ENCODE results near the gene CABP7.

The CABP7 gene

DNA sequence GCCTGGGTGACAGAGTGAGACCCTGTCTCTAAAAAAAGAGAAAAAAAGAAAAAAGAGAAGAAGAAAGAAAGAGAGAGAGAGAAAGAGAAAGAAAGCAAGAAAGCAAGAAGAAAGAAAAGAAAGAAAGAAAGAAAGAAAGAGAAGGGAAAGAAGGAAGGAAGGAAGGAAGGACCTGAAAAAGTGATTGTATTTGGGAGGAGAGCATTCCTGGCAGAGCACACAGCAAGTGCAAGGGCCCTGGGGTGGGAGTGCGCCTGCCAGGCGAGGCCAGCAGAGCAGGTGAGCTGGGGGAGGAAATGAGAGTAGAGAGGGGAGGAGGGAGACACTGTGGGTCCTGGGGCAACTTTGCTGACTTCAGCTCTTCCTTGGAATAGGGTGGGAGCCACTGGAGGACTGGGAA is 7.7 kb upstream of the CABP7 start:
- Histone ChIP-seq H3K4me3 (ENCODE audit: low read depth, low read length) (no peak overlapping the region), H3K9me3 (ENCODE audit: control insufficient read depth, insufficient read depth, low read depth, low read length) (no peaks in the 10 kb centered on the region), H3K27me3 (ENCODE audit: control insufficient read depth, insufficient read depth, low read length) (peaks cover 28% of the 10 kb centered on the region), H3K9ac (ENCODE audit: low read length) (no peak overlapping the region), H3K36me3 (ENCODE audit: control insufficient read depth, insufficient read depth, low read length) (no peaks in the 10 kb centered on the region), H3K27ac (ENCODE audit: low read depth, low read length) (no peak overlapping the region), H3K4me1 (ENCODE audit: control insufficient read depth, insufficient read depth, low read length) (no peaks in the 10 kb centered on the region; the same call in 1 of the 2 replicates)

DNA sequence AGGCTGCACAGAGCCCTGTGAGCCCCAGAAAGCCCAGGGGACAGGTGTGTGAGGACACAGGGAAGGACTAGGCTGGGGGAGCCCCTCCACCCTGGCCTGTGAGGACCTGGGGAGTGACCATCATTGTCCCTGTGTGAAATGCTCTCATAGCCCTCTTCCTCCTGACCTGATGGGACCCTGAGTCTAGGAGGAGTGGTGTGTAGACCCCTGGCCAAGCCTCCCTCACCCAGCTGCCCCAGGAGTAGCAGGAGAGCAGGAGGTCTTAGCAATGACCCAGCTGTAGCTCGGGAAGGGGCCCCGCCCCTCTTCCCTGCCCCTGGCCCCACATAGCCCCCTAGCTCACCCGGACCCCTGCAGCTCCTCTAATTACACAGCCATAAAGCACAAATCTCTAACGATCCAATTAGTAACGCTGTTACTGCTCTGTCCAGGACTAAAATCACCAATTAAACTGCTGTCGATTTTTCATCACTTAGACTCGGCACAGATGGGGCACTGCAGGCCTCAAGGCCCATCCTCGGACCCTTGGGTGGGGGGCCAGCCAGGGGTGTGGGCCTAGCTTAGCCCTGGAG is 6.6 kb upstream of the CABP7 start:
- no peaks in the 10 kb centered on the region for H3K9me3 ChIP-seq (ENCODE audit: control insufficient read depth, insufficient read depth, low read depth, low read length)
- H3K4me1 ChIP-seq (ENCODE audit: control insufficient read depth, insufficient read depth, low read length) = no peaks in the 10 kb centered on the region; the same call in 1 of the 2 replicates
- no peaks in the 10 kb centered on the region for H3K36me3 ChIP-seq (ENCODE audit: control insufficient read depth, insufficient read depth, low read length)
- H3K4me3 ChIP-seq (ENCODE audit: low read depth, low read length) = no peak overlapping the region
- H3K9ac ChIP-seq (ENCODE audit: low read length) = no peak overlapping the region
- no peak overlapping the region for H3K27ac ChIP-seq (ENCODE audit: low read depth, low read length)
- peaks cover 36% of the 10 kb centered on the region for H3K27me3 ChIP-seq (ENCODE audit: control insufficient read depth, insufficient read depth, low read length)

- no peak overlapping the region for H3K27ac ChIP-seq (ENCODE audit: low read depth, low read length)
- no peaks in the 10 kb centered on the region; the same call in 1 of the 2 replicates for H3K4me1 ChIP-seq (ENCODE audit: control insufficient read depth, insufficient read depth, low read length)
- no peaks in the 10 kb centered on the region for H3K9me3 ChIP-seq (ENCODE audit: control insufficient read depth, insufficient read depth, low read depth, low read length)
- H3K27me3 ChIP-seq (ENCODE audit: control insufficient read depth, insufficient read depth, low read length) = peaks cover 46% of the 10 kb centered on the region
- no peaks in the 10 kb centered on the region for H3K36me3 ChIP-seq (ENCODE audit: control insufficient read depth, insufficient read depth, low read length)
- no peak overlapping the region for H3K4me3 ChIP-seq (ENCODE audit: low read depth, low read length)
- no peak overlapping the region for H3K9ac ChIP-seq (ENCODE audit: low read length)
Observed at GRCh38 chr22:29715240-29715639, 4.6 kb upstream of the CABP7 start.

GRCh38 chr22:29715705-29716104 is 4.1 kb upstream of the CABP7 start:
- Histone ChIP-seq H3K27ac (ENCODE audit: low read depth, low read length) (no peak overlapping the region), H3K4me1 (ENCODE audit: control insufficient read depth, insufficient read depth, low read length) (no peaks in the 10 kb centered on the region; the same call in 1 of the 2 replicates), H3K27me3 (ENCODE audit: control insufficient read depth, insufficient read depth, low read length) (peaks cover 46% of the 10 kb centered on the region), H3K9ac (ENCODE audit: low read length) (no peak overlapping the region), H3K9me3 (ENCODE audit: control insufficient read depth, insufficient read depth, low read depth, low read length) (no peaks in the 10 kb centered on the region), H3K36me3 (ENCODE audit: control insufficient read depth, insufficient read depth, low read length) (no peaks in the 10 kb centered on the region), H3K4me3 (ENCODE audit: low read depth, low read length) (no peak overlapping the region)

GRCh38 chr22:29716814-29717545 is 2.8 kb upstream of the CABP7 start:
- Histone ChIP-seq H3K27ac (ENCODE audit: low read depth, low read length) (no peak overlapping the region), H3K9ac (ENCODE audit: low read length) (no peak overlapping the region), H3K27me3 (ENCODE audit: control insufficient read depth, insufficient read depth, low read length) (peaks cover 55% of the 10 kb centered on the region), H3K4me3 (ENCODE audit: low read depth, low read length) (no peak overlapping the region), H3K9me3 (ENCODE audit: control insufficient read depth, insufficient read depth, low read depth, low read length) (no peaks in the 10 kb centered on the region), H3K36me3 (ENCODE audit: control insufficient read depth, insufficient read depth, low read length) (no peaks in the 10 kb centered on the region), H3K4me1 (ENCODE audit: control insufficient read depth, insufficient read depth, low read length) (no peaks in the 10 kb centered on the region; the same call in 1 of the 2 replicates)

DNA sequence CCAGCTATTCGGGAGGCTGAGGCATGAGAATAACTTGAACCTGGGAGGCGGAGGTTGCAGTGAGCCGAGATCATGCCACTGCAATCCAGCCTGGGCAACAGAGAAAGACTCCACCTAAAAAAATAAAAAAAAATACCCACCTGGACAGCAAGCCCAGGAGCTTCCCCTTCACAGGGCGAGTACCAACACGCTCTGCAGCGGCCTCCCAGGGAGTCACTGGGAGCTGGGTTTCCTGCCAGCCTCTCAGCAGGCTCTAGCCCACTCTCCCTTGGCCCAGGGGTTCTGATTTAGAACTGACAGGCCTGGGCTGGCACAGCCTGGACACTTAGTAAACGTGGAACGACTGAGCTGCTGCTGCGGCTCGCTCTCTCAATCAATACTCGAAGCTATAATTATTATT is 2.0 kb upstream of the CABP7 start:
- H3K9me3 ChIP-seq (ENCODE audit: control insufficient read depth, insufficient read depth, low read depth, low read length) = no peaks in the 10 kb centered on the region
- H3K9ac ChIP-seq (ENCODE audit: low read length) = no peak overlapping the region
- H3K27me3 ChIP-seq (ENCODE audit: control insufficient read depth, insufficient read depth, low read length) = peaks cover 62% of the 10 kb centered on the region

DNA sequence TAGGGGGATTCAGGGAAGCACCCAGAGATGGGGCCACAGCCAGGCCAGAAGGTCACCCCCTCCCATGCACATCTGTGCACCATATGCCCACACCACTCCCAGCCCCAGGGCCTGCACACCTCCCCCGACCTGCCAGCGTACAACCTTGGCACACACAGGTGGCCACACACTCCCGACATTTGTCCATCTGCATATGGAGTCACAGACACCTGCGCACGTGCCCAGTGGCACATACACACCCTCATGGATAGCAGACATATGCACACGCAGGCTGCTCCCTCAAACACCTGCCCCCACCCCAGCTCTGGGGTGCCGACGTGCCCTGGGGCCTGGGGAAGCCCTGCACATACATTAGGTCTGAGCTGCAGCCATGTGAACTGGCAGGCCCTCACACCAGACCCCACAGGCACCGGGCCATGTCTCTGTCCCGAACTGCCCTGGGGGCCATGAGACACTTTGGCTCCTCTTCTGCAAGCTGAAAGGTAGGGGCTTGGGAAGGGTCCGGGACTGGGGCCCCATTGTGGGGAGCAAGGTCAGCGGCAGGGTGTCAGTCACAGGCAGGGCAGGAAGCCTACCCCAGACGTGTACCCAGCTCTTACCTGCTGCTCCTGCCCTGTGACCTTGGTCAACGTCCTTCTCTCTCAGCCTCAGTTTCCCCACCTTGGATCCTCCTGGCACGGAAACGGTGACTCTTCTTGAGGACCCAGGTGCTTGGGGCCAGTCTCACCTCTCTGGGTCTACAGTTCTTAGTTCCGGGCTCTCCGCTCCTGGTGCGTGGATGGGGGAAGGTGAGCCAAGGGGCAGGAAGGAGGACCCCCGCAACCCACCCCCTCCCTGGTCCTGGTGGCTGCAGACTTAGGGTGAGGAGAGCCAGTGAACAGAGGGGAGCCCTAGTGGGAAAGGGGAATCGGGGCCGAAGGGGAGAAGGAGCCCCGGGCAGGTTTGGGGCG is 579 bp upstream of the CABP7 start:
- H3K9ac ChIP-seq (ENCODE audit: low read length) = no peak overlapping the region
- H3K27ac ChIP-seq (ENCODE audit: low read depth, low read length) = no peak overlapping the region
- peak overlapping the region; percentile 11; the same call in 1 of the 2 replicates for H3K4me3 ChIP-seq (ENCODE audit: low read depth, low read length)
- no peaks in the 10 kb centered on the region for H3K36me3 ChIP-seq (ENCODE audit: control insufficient read depth, insufficient read depth, low read length)
- H3K4me1 ChIP-seq (ENCODE audit: control insufficient read depth, insufficient read depth, low read length) = no peaks in the 10 kb centered on the region; the same call in 1 of the 2 replicates
- H3K9me3 ChIP-seq (ENCODE audit: control insufficient read depth, insufficient read depth, low read depth, low read length) = no peaks in the 10 kb centered on the region
- peaks cover 73% of the 10 kb centered on the region for H3K27me3 ChIP-seq (ENCODE audit: control insufficient read depth, insufficient read depth, low read length)

More for the DNA sequence above, 2.0 kb upstream of the CABP7 start:
- Histone ChIP-seq H3K27ac (ENCODE audit: low read depth, low read length) (no peak overlapping the region), H3K36me3 (ENCODE audit: control insufficient read depth, insufficient read depth, low read length) (no peaks in the 10 kb centered on the region), H3K4me1 (ENCODE audit: control insufficient read depth, insufficient read depth, low read length) (no peaks in the 10 kb centered on the region; the same call in 1 of the 2 replicates), H3K4me3 (ENCODE audit: low read depth, low read length) (no peak overlapping the region)

DNA sequence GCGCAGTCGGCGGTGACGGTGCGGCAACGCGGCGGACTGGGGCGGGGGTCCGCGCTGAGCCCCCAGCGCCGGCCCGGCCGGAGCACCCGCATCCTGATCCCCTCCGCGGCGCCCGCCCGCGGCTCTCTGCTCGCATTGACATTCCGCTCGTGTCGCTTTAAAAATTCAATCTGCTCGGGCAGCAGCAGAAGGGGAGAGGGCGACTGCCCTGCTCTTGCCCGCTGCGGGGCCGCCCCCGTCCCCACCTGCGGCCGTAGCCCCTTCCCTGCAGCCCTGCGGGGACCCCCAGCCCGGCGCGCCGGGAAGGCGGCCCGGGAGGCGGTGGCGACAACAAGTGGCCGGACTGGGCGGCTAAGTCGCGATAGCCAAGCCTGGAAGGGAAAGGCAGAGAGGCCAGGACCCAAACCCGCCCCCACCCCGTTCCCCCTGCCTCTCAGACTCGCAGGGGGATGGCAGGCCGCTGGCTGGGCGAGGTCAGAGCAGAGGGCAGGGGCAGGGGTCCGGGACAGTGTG is 1.1 kb downstream of the CABP7 start:
- Histone ChIP-seq H3K4me3 (ENCODE audit: low read depth, low read length) (peak overlapping the region; percentile 50; the same call in 1 of the 2 replicates), H3K4me1 (ENCODE audit: control insufficient read depth, insufficient read depth, low read length) (no peaks in the 10 kb centered on the region), H3K9me3 (ENCODE audit: control insufficient read depth, insufficient read depth, low read depth, low read length) (no peaks in the 10 kb centered on the region), H3K27me3 (ENCODE audit: control insufficient read depth, insufficient read depth, low read length) (peaks cover 89% of the 10 kb centered on the region), H3K27ac (ENCODE audit: low read depth, low read length) (no peak overlapping the region), H3K36me3 (ENCODE audit: control insufficient read depth, insufficient read depth, low read length) (no peaks in the 10 kb centered on the region), H3K9ac (ENCODE audit: low read length) (no peak overlapping the region)

DNA sequence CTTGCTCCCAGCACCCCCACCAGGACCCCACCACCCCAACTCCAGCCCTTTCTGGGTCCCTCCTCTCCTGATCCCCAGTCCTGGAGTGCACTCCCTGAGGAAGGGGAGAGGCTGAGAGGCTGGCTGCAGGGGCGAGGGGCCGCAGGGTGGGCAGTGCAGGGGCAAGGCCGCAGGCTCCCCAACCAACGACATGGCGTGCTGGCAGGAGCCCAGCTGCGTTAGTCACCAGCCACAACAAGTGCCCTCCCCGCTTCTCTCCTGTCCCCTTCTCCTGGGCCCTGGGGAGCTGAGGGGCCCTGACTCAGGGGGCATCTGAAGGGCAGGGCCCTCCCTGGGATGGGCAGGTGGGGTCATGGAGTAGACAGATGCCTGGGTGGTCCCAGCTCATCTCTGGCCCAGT is 2.3 kb downstream of the CABP7 start:
- Histone ChIP-seq H3K4me1 (ENCODE audit: control insufficient read depth, insufficient read depth, low read length) (peaks cover 9% of the 10 kb centered on the region), H3K4me3 (ENCODE audit: low read depth, low read length) (no peak overlapping the region), H3K27me3 (ENCODE audit: control insufficient read depth, insufficient read depth, low read length) (peaks cover 96% of the 10 kb centered on the region), H3K9me3 (ENCODE audit: control insufficient read depth, insufficient read depth, low read depth, low read length) (no peaks in the 10 kb centered on the region), H3K9ac (ENCODE audit: low read length) (no peak overlapping the region), H3K27ac (ENCODE audit: low read depth, low read length) (no peak overlapping the region), H3K36me3 (ENCODE audit: control insufficient read depth, insufficient read depth, low read length) (no peaks in the 10 kb centered on the region)

GRCh38 chr22:29722587-29722986 is 2.8 kb downstream of the CABP7 start:
- Histone ChIP-seq H3K27me3 (ENCODE audit: control insufficient read depth, insufficient read depth, low read length) (peaks cover 92% of the 10 kb centered on the region), H3K27ac (ENCODE audit: low read depth, low read length) (no peak overlapping the region), H3K4me3 (ENCODE audit: low read depth, low read length) (no peak overlapping the region), H3K9ac (ENCODE audit: low read length) (no peak overlapping the region), H3K4me1 (ENCODE audit: control insufficient read depth, insufficient read depth, low read length) (peaks cover 9% of the 10 kb centered on the region), H3K9me3 (ENCODE audit: control insufficient read depth, insufficient read depth, low read depth, low read length) (no peaks in the 10 kb centered on the region), H3K36me3 (ENCODE audit: control insufficient read depth, insufficient read depth, low read length) (no peaks in the 10 kb centered on the region)
